ENCODE results near the gene RHOBTB3.
"Not testable (repeated sequence)": the region's sequence is repeated elsewhere in the genome, so short reads cannot be mapped to it uniquely, and the experiment has no call there.

The RHOBTB3 gene

GRCh38 chr5:95800553-95800952, 69.4 kb downstream of the RHOBTB3 start:
- no peak for DNase-seq (ENCODE audit: low read depth)

GRCh38 chr5:95801532-95801931, 70.4 kb downstream of the RHOBTB3 start:
- DNase-seq (ENCODE audit: low read depth): no peak

GRCh38 chr5:95801961-95802360, 70.8 kb downstream of the RHOBTB3 start:
- DNase-seq (ENCODE audit: low read depth): no peak

GRCh38 chr5:95803271-95804148, 72.4 kb downstream of the RHOBTB3 start:
- DNase-seq (ENCODE audit: low read depth): no peak

GRCh38 chr5:95804736-95805539, 73.8 kb downstream of the RHOBTB3 start:
- DNase-seq (ENCODE audit: low read depth): no peak

- DNase-seq (ENCODE audit: low read depth): no peak
Measured at GRCh38 chr5:95806687-95807086, 75.6 kb downstream of the RHOBTB3 start.

- DNase-seq (ENCODE audit: low read depth): no peak
Measured at GRCh38 chr5:95808013-95808685, 77.0 kb downstream of the RHOBTB3 start.

- no peak for DNase-seq (ENCODE audit: low read depth)
Measured at GRCh38 chr5:95808686-95809413, 77.7 kb downstream of the RHOBTB3 start.

- DNase-seq (ENCODE audit: low read depth): no peak
Measured at GRCh38 chr5:95809414-95809960, 78.4 kb downstream of the RHOBTB3 start.

GRCh38 chr5:95810305-95811125, 79.4 kb downstream of the RHOBTB3 start:
- DNase-seq (ENCODE audit: low read depth): no peak

- not testable (repeated sequence) for DNase-seq (ENCODE audit: low read depth)
Measured at GRCh38 chr5:95811126-95811423, 79.9 kb downstream of the RHOBTB3 start.

GRCh38 chr5:95811461-95812073, 80.4 kb downstream of the RHOBTB3 start:
- not testable (repeated sequence) for DNase-seq (ENCODE audit: low read depth)

- DNase-seq (ENCODE audit: low read depth): no peak
Measured at GRCh38 chr5:95812074-95812471, 80.9 kb downstream of the RHOBTB3 start.

- not testable (repeated sequence) for DNase-seq (ENCODE audit: low read depth)
Measured at GRCh38 chr5:95813035-95813434, 81.9 kb downstream of the RHOBTB3 start.

GRCh38 chr5:95815155-95815729, 84.1 kb downstream of the RHOBTB3 start:
- DNase-seq (ENCODE audit: low read depth): no peak

- DNase-seq (ENCODE audit: low read depth): no peak
Measured at GRCh38 chr5:95816341-95816740, 85.2 kb downstream of the RHOBTB3 start.

- no peak for DNase-seq (ENCODE audit: low read depth)
Measured at GRCh38 chr5:95816776-95817175, 85.6 kb downstream of the RHOBTB3 start.

- DNase-seq (ENCODE audit: low read depth): no peak
Measured at GRCh38 chr5:95817430-95817829, 86.3 kb downstream of the RHOBTB3 start.

GRCh38 chr5:95818181-95819147, 87.3 kb downstream of the RHOBTB3 start:
- DNase-seq (ENCODE audit: low read depth): no peak

All from stimulated activated CD8-positive, alpha-beta memory T cell treated with anti-CD3 and anti-CD28 coated beads, Interleukin-7, amount 100 ng/mL, for 24 hours (primary cell).